H1 (cell line): ENCODE data around the gene FARS2. TPM values are rescaled to one million over a fixed set of nuclear protein-coding genes. Genes with fewer than 3 reads are reported as not detected.

Source experiments
- BACH1 ChIP-seq: IDR thresholded peaks from 2 replicates; pipeline ENCODE4 v1.6.1; 2012; ENCODE audit warnings: low read length, improper control_type of control experiment
- SIX5 ChIP-seq: IDR thresholded peaks from 2 replicates; pipeline ENCODE4 v1.6.1; 2011; ENCODE audit warnings: mild to moderate bottlenecking, low read depth, low read length
- polyA plus RNA-seq, 7 experiments: library from polyadenylated mRNA; depleted of rRNA in 3 of 7; stranded (reverse) in 5 of 7; unstranded in 2 of 7; fragments of >200 nt in 5 of 7; fragments of 200-250 nt in 2 of 7; gene quantifications; 1 replicate in 5 of 7; 2 replicates in 1 of 7; 4 replicates in 1 of 7; pipeline versions ENCODE4 v1.2.1 to v1.2.3, GENCODE V29; 2011 to 2013; ENCODE audit warnings: missing spikeins in 2 of 7, mixed read lengths in 2 of 7
- total RNA-seq: library from RNA; stranded (reverse); fragmentation: NEBNext Ultra II Directional; extraction: Animal tissue kit (Norgen Biotek cat#: 25700); gene quantifications from 2 replicates; pipeline ENCODE4 v1.2.1, GENCODE V29; 2021

FARS2 gene
- total and polyA plus RNA-seq, 2 of the 8 experiments (the other 6 are each of a cell fraction or from before 2014, with no cell fraction given) = 11.7 to 14.4 TPM

DNA sequence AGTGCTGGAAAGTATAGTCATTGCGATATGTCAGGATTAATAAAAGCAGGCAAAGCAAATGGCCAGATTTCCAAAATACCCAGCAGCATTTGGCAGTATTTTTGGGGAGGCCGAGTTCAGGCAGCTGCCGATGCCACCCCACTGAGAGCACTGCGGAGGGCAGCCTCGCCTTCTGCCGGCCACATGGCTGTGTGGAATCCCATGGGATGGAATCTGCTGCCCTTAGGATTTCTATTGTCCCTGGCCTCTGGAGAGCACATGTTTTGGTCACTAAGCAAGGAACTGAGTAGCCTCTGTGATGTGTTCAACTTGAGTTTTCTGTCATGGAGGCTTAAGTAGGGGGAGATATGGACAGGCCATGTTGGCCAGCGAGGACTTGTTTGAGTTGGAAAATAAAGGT is 123.0 kb downstream of the FARS2 start (continued):
- TF ChIP-seq BACH1 = no peak
- TF ChIP-seq SIX5 = no peak
